ENCODE data around the gene TNNI2.

Gene TNNI2

DNA sequence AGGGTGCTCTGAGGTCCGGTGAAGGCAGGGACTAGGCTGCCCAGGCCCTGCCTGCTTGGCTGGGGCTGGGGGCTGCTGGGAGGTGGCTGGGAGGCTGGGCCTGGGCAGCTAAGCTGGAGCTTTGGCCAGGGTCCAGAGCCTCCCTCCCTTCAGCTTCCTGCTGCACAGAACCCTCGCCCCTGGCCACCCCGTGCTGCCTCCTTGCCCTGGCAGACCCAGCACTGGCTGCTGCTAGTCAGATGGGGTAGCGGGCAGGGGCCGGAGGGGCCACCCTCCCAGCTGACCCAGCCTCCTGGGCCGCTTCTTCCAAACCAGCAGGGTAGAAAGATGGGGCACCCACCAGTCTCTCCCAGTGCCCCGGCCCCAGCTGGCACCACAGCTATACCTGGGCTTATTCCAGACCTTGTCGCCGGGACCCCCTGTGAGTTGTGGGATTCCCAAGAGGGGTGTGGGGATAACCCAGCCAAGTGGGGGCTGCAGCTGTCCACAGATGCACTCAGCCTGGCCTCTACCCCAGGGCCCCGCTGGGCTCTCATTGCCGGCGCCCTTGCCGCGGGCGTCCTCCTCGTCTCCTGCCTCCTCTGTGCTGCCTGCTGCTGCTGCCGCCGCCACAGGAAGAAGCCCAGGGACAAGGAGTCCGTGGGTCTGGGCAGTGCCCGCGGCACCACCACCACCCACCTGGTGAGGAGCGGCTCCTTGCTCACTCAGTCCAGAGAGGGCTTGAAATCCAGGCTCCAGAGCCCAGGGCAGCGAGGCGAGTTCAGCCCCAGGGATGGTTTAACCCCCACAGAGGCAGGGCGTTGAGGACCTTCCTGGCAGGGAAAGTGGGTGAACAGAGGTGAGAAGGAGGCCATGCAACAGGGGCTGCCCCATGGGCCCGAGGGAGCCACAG, 3.8 kb upstream of the TNNI2 start, which contains the start of gene SYT8:
Gene SYT8, plus strand, starts transcription at position 212 of the 892 bp plus-strand sequence. Its CDS starts 116 bp downstream, at position 328.
- no peak for DNase-seq

DNA sequence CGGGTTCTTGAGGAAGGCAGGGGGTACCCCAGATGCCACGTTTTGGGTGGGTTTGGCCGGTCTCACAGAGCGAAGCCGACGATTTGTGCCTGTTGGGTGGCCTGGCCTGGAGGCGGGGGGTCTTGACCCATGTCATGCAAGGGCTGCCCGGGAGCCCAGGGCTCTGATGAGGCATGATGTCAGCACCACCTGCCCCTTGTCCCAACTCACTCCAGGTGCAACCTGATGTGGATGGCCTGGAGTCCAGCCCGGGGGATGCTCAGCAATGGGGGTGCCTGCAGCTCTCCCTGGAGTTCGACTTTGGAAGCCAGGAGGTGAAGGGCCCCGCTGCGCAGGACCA, 3.1 kb upstream of the TNNI2 start:
- DNase-seq, result no peak

DNA sequence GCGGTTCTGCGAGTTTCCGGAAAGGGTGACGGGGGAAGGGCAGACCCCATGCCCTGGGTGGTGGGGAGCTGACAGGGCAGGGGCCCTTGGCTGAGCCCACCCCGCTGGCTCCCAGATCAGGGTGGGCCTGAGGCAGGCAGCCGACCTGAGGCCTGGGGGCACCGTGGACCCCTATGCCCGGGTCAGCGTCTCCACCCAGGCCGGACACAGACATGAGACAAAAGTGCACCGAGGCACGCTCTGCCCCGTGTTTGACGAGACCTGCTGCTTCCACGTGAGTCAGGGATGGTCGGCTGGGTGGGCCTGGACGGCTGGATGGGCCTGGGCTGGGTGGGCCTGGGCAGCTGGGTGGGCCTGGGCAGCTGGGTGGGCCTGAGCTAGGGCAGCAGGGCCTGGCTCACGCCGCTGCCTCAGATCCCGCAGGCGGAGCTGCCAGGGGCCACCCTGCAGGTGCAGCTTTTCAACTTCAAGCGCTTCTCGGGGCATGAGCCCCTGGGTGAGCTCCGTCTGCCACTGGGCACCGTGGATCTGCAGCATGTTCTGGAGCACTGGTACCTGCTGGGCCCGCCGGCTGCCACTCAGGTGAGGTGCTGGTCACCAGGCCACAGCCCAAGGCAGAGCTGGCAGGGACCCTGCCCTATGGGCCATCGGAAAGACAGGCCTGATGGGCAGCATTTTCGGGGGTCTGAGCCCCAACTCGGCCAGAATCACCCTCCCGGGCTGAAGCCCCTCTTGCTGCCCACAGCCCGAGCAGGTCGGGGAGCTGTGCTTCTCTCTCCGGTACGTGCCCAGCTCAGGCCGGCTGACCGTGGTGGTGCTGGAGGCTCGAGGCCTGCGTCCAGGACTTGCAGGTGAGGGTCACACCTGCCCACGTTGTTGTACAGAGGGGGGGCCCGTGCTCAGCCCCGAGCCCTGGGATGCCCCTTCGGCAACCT, 2.5 kb upstream of the TNNI2 start:
- DNase-seq, result no peak

DNA sequence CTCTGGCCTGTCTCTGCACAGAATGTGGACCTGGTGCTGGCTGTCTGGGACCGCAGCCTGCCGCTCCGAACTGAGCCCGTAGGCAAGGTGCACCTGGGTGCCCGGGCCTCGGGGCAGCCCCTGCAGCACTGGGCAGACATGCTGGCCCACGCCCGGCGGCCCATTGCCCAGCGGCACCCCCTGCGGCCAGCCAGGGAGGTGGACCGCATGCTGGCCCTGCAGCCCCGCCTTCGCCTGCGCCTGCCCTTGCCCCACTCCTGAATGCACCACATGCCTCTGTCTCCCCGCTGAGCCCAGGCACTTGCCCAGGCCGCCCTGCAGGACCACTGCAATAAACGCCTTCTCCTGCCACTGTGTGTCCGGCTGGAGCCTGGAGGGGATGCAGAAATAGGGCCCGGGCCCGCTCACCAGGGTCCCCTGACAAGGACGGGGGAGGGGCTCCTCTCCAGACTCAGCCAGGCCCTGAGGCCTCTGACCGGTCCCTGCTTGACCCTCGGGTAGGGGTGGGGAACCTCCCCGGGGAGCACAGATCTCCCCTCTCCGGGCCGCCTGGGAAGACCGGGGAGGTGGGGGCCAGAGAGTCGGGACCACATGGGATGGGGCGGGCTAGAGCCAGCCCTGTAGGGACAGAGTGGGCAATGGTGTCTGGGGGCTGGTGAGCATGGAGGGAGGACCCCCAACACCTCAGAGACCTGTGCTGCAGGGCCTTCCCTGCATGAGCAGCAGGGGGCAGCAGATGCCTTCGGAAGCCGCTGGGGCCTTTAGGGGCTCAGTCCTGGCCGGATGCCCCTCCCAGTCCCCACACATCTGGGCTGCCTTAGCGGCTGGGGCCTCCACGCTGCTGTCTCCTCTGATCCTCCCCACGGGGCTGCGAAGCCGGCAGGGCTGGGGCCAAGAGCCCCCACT, 1.4 kb upstream of the TNNI2 start:
- DNase-seq, result peak; percentile 22 to 75

DNA sequence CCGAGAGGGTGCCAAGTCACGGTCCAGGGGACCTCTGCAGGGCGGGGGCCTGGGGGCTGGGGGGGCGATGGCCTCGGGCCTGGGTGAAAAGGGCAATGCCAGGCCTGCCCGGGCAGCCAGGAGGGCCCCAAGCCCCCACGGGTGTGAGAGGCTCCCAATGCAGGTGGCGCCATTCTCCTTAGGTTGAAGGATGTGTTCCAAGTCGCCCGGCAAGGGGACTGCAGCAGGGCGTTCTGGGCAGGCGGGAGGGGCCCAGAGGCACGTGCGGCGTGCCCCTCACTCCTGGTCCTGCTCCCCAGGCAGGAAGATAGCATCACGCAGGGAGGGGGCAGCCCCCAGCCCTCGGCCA, 730 bp upstream of the TNNI2 start:
- DNase-seq, result no peak

DNA sequence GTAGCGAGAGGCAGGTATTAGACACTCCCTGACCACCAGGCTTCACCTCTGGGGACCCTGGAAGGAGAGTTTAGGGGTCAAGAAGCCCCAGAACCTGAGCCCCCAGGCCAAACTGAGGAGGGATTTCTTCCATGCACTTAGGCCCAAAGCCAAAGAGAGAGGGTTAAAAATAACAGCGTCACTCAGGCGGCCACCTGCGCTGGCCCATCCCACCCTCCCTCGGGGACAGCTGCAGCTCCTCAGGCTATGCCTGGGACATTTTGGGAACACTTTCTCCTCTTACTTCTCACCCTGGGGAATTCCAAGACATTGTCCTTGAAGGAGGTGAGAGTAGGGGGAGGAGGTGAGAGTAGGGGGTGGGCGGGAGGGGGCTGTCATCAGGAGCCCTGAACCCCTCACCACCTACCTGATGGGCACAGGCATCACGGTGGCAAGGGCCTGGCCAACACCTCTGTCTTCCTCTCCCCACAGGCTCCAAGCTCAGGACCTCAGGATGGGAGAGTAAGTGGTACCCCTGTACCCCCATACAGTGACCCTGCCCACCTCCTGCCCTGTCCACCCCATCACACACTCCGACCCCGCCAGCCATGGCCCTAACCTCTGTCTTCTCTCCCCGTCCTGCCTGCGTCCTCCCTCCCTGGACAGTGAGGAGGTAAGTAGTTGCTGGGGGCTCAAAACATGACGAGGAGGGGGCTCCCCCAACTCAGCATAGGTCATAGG, 583 bp downstream of the TNNI2 start:
- DNase-seq, result no peak

DNA sequence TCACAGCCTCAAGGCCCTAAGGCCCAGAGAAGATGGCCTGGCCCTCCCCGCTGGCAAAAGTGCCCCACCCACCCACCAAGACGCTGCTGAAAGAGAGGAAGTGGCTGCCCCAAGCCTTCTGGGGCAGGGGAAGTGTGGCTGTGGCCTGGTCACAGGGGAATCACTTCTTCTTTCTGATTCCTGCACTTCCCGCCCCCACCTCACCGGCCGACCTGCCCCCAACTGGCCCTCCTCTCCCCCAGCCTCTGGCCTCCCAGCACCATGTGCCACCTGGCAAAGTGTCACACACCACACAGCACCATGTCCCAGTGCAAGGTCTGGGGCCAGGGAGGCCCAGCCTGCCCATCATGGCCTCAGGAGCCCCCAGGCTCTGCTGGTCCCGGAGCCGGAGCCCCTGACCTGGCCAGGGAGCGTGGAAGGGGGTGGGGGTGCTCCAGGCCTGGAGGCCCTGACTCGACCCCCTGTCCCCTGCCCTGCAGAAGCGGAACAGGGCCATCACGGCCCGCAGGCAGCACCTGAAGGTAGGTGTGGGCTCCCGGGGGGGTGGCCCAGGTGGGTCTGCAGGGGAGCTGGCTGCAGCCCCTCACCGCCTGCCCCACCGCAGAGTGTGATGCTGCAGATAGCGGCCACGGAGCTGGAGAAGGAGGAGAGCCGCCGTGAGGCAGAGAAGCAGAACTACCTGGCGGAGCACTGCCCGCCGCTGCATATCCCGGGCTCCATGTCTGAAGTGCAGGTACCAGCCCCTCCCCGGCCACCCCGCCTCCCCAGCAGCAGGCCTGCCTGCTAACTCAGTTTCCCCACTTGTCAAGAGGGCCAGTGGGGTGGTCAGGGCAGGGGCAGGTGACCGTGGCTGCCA, 1.4 kb downstream of the TNNI2 start:
- peak in 1 of 2 experiments; percentile 47 for DNase-seq

DNA sequence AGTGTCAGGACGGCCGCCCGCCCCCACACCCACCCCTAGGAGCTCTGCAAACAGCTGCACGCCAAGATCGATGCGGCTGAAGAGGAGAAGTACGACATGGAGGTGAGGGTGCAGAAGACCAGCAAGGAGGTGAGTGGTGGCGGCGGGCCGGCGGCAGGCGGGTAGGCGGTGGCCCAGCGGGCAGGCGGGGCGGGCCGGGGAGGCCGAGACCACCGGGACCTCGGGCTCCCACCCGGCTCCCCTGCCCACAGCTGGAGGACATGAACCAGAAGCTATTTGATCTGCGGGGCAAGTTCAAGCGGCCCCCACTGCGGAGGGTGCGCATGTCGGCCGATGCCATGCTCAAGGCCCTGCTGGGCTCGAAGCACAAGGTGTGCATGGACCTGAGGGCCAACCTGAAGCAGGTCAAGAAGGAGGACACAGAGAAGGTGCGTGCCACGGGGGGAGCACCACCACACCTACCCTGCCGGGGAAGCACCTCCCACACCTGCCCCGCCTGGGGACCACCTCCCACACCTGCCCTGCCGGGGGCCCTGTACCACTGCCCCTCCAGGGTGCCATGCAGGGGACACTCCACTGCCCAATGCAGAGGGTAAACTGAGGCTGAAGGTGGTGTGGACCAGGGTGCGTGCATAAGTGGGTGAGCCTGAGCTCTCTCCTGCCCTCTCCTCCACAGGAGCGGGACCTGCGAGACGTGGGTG, 2.1 kb downstream of the TNNI2 start:
- no peak for DNase-seq

DNA sequence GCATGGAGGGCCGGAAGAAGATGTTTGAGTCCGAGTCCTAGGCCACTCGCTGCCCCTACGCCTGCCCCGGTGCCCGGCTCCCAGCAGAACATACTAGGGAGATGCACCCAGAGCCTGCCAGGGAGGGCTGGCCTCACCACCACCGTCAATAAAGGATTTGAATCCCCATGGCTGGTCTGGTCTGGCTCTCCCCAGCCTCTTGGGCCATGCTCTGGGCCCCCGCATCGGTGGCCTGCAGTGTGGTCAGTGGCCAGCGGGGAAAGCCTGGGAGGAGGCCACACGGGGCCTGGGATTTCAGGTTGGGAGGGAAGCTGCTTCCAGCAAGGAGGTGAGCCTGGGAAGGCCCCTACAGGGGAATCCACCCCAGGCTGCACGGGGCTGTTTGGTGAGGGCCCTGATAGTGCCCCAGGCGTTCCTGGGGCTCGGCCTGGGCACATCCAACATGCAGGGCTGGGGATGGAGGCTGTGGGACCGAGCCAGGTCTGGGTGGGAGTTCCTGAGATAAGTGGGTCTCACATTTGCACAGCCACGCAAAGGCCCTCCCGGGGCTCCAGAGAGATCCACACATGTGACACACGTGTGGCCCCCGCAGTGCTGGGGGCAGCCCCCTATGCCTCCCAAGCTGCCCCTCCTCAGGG, 2.8 kb downstream of the TNNI2 start:
- DNase-seq, result no peak

DNA sequence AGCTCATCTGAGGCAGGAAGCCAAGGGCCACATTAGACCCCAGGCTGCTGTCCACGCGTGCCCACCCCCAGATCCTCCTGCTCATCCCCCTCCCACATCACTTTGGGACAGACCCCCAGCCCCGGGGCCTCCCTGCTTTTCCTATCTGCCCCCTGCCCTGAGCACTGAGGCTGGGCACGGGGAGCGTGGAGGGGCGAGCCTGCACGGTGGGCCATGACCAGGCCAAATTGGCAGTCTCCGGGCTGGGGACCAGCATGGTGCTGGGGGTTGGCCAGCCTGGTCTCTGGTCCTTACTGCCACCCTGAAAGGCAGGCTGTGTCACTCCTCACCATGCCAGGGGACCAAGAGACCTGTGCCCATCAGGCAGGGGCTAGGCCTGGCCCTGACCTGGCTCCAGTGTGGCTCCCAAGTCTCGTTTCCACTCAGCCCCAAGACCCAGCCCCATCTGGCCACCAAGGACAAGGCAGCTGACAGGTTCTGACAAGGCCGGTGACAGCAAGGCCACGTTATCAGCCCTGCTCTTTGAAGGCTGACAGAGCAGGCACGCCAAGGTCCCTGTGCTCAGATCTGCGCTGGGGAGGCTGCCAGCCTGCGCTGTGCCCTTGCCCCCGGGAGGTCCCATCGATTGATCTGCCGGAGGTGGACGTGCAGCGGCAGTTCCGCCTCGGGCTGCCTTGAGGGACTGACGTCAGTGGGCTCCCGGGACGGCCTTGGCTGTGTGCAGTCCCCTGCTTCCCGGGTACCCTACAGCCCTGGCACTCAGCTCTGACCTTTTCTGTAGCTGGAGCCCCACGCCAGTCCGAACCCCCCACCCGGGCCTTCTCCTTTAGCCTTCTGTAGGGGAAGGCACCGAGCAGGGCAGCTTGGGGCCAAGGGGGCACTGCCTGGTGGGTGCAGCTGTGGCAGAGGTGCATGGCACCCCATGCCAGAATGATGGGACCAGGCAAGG, 3.6 kb downstream of the TNNI2 start:
- DNase-seq, result no peak

DNA sequence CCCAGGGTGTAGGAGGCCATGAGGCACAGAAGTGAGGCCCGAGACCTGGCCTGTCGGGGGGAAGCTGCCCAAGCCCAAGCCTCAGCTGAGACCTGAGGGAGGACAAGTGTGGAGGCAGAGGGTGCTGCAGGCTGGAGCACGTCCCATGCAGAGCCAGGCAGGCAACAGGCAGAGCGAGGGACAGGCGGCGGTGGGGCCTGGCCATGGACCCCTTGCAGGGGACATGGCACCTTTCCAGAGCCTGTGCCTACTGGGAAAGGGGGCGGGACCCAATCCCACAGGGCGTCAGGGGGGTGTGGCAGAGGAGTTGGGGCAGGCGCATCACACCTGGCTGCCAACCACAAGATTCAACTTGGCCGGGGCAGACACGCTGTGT, 4.3 kb downstream of the TNNI2 start:
- no peak for DNase-seq

DNA sequence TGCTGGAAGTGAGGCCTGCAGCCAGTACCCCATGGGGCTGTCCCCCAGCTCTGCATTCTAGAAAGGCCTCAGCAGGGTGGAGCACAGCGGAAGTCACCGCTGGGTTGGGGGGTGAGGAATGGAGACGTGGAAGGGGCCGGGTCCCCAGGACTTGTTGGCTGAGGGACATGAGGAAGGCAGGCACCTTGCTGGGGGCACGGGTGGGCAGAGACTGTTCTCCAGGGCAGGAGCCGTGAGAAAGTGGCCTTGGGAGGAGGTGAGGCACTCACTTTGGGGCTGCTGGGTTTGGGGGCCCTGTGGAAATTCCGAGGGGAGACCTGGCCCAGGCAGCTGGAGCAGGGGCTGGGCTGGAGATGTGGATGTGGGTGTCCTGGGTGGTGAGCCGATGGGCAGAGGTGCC, 5.0 kb downstream of the TNNI2 start:
- DNase-seq, result no peak

DNA sequence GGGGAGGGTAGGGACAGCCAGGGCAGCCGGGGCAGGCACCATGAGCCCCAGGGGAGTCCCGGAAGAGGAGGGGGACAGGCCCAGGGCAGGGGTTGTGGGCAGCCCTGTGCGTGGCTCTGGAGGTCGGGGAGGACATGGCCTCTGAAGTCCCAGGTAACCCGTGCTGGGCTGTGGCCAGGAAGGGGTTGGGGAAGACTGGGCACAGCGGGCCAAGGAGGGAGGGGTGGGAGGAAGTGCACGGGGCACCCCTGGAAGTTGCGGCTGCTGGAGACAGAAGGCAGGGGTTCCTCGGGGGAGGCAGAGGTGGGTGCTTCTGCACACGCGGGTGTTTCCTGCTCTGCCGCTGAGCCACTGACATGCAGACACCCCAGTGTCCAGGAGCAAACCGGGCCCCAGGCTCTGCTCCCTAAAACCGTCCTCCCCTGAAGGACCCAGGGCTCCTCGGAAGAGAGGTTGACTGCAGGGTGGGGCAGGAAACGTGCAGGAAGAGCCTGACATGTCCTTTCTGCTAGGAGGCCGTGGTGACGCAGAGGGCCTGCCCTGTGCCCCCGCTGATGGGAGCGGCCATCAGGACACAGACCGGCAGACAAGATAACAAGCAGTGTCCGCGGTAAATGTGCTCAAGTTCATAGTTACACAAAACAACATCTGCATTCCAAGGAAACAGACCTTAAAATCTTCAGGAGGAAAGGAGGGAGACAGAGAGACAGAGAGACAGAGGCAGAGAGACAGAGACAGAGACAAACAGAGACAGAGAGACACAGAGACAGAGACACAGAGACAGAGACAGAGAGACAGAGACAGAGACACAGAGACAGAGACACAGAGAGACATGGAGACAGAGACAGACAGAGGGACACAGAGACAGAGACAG, 5.7 kb downstream of the TNNI2 start:
- no peak for DNase-seq

DNA sequence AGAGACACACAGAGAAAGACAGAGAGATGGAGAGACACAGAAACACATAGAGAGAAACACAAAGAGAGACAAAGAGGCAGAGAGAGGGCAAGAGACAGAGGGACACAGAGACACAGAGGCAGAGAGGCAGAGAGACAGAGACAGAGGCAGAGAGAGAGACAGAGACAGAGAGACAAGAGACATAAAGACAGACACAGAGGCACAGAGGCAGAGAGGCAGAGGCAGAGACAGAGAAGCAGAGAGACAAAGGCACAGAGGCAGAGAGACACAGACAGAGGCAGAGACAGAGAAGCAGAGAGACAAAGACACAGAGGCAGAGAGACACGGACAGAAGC, 6.3 kb downstream of the TNNI2 start:
- no peak for DNase-seq

DNA sequence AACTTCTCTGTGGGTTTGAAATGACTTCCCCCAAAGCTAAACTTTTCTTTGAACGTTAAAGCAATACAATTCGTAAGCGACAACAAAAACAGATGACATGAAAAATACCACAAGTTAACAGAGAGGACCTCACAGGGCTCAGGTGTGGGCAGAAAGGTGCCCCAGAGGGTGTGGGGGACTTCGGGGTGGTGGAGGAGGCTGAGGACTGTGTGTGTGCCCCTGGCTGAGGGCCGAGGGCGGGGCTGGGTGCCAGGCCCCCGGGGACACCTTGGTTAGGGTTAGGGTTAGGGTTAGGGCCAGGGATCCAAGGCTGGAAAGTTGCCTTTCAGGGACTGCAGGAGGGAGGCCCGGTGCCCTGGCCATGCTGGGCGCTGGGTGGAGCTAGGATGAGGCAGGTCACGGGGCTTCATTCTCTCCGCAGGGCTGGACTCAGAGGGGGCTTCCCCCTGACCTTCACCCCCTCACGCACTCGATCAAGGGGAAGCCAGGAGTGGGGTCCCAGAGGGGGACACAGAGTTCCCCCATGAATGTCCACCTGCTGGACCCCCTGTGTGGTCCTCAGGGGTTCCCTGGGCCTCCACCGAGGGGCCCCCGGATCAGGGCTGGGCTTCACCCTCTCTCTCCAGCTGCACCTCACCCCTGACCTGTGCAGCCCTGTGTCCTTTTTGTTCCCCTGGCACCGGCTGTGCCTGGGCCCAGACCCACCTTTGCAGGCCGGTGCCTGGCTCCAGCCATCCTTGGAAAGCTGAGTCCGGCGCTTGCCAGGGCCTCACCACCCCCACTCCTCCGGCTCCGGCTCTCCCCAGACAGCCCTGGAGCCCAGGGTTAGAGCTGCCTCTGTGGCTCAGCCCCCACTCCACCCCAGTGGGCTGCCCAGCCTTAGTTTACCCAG, 7.0 kb downstream of the TNNI2 start:
- DNase-seq, result no peak

DNA sequence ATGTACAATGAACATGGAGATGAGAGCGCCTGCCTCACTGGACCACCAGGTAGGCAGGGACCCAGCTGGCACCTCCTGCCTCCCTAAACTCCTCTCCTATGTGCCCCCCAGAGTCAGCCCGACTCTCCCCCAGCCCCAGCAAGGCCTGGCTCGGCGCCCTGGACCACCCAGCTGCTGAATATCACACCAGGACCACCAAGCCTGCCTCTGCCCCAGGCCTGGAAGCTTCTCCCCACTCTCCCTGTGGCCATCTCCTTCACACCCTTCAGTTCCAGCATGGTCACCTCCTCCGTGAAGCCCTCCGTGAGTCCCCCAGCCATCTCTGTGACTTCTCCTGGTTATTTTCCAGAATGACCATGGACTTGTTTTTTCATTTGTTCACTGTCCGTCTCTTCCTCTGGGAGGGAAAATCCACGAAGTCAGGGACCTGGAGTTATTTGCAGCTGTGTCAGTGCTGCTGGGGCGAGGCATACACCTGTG, 7.7 kb downstream of the TNNI2 start:
- DNase-seq, result no peak

Data from NCI-H526 (cell line).